H9 (cell line): Measurements from ENCODE around the gene ORC1. TPM values are rescaled to one million over a fixed set of nuclear protein-coding genes. Genes with fewer than 3 reads are reported as not detected.

Source experiments
- DNase-seq: peaks from one replicate; pipeline ENCODE4 v3.0.0-alpha.2; 2017
- H2AFZ ChIP-seq: one replicate; pipeline ENCODE4 v1.6.1; 2013; ENCODE audit warnings: mild to moderate bottlenecking, low read length, control low read depth, moderate library complexity
- H2AK5ac ChIP-seq: 2 replicates; pipeline ENCODE4 v1.6.1; 2013; ENCODE audit warnings: low read length, control low read depth, mixed read lengths; ENCODE audit not compliant: insufficient read length
- H2BK120ac ChIP-seq: one replicate; pipeline ENCODE4 v1.6.1; 2013; ENCODE audit warnings: low read depth, mild to moderate bottlenecking, low read length, control low read depth, inconsistent platforms; ENCODE audit not compliant: poor library complexity, severe bottlenecking
- H2BK12ac ChIP-seq: 2 replicates; pipeline ENCODE4 v1.6.1; 2013; ENCODE audit warnings: low read length, control low read depth, mixed read lengths, low read depth; ENCODE audit not compliant: insufficient read length
- H2BK15ac ChIP-seq: 2 replicates; pipeline ENCODE4 v1.6.1; 2013; ENCODE audit warnings: low read depth, low read length, control low read depth
- H2BK20ac ChIP-seq: one replicate; pipeline ENCODE4 v1.6.1; 2013; ENCODE audit warnings: low read depth, mild to moderate bottlenecking, low read length, control low read depth, inconsistent platforms; ENCODE audit not compliant: poor library complexity, severe bottlenecking
- H2BK5ac ChIP-seq: 2 replicates; pipeline ENCODE4 v1.6.1; 2013; ENCODE audit warnings: low read length, control low read depth, mixed read lengths; ENCODE audit not compliant: insufficient read length
- H3K14ac ChIP-seq: 2 replicates; pipeline ENCODE4 v1.6.1; 2013; ENCODE audit warnings: low read length, control low read depth; ENCODE audit not compliant: insufficient read depth
- H3K18ac ChIP-seq: 2 replicates; pipeline ENCODE4 v1.6.1; 2013; ENCODE audit warnings: low read depth, mild to moderate bottlenecking, mixed read lengths, low read length, control low read depth; ENCODE audit not compliant: insufficient read length
- H3K23ac ChIP-seq: 2 replicates; pipeline ENCODE4 v1.6.1; 2013; ENCODE audit warnings: low read length, control low read depth, mixed read lengths, low read depth; ENCODE audit not compliant: insufficient read length
- H3K23me2 ChIP-seq: 2 replicates; pipeline ENCODE4 v1.6.1; 2013; ENCODE audit warnings: low read depth, mild to moderate bottlenecking, mixed read lengths, low read length, control low read depth; ENCODE audit not compliant: insufficient read length, poor library complexity, severe bottlenecking
- H3K27ac ChIP-seq: 2 replicates; pipeline ENCODE4 v1.5.1; 2013; ENCODE audit warnings: low read length, control low read depth, mixed read lengths, low read depth; ENCODE audit not compliant: insufficient read length
- H3K27me3 ChIP-seq: 2 replicates; pipeline ENCODE4 v1.6.1; 2013; ENCODE audit warnings: low read length, control low read depth, inconsistent platforms; ENCODE audit not compliant: insufficient read depth
- H3K4ac ChIP-seq: 2 replicates; pipeline ENCODE4 v1.6.1; 2013; ENCODE audit warnings: low read depth, mild to moderate bottlenecking, control low read depth, inconsistent platforms, low read length, moderate library complexity
- H3K4me1 ChIP-seq: 2 replicates; pipeline ENCODE4 v1.6.1; 2013; ENCODE audit warnings: low read length, control low read depth, inconsistent platforms; ENCODE audit not compliant: insufficient read depth
- H3K4me2 ChIP-seq: 2 replicates; pipeline ENCODE4 v1.6.1; 2013; ENCODE audit warnings: low read length, control low read depth, mixed read lengths; ENCODE audit not compliant: insufficient read length, insufficient read depth
- H3K56ac ChIP-seq: 2 replicates; pipeline ENCODE4 v1.6.1; 2013; ENCODE audit warnings: low read depth, mild to moderate bottlenecking, mixed read lengths, low read length, control low read depth; ENCODE audit not compliant: insufficient read length
- H3K79me1 ChIP-seq: 2 replicates; pipeline ENCODE4 v1.6.1; 2013; ENCODE audit warnings: low read depth, mild to moderate bottlenecking, moderate library complexity, low read length, control low read depth, inconsistent platforms; ENCODE audit not compliant: insufficient read depth, poor library complexity, severe bottlenecking
- H3K79me2 ChIP-seq: 2 replicates; pipeline ENCODE4 v1.6.1; 2013; ENCODE audit warnings: low read length, control low read depth, inconsistent platforms; ENCODE audit not compliant: insufficient read depth
- H3K9ac ChIP-seq: 2 replicates; pipeline ENCODE4 v1.6.1; 2013; ENCODE audit warnings: low read length, control low read depth, mixed read lengths; ENCODE audit not compliant: insufficient read length; ENCODE audit errors: extremely low read depth
- H3K9me3 ChIP-seq: one replicate; pipeline ENCODE4 v1.6.1; 2013; ENCODE audit warnings: low read depth, low read length, inconsistent platforms; ENCODE audit not compliant: control insufficient read depth
- H3T11ph ChIP-seq: one replicate; pipeline ENCODE4 v1.6.1; 2013; ENCODE audit warnings: mild to moderate bottlenecking, low read length, control low read depth, inconsistent platforms
- H4K20me1 ChIP-seq: one replicate; pipeline ENCODE4 v1.6.1; 2013; ENCODE audit not compliant: control insufficient read depth, insufficient read length, insufficient read depth
- H4K5ac ChIP-seq: 2 replicates; pipeline ENCODE4 v1.6.1; 2013; ENCODE audit warnings: low read depth, mild to moderate bottlenecking, mixed read lengths, low read length, control low read depth; ENCODE audit not compliant: insufficient read length
- H4K8ac ChIP-seq: replicated peaks from 2 replicates; pipeline ENCODE4 v1.6.1; 2013; ENCODE audit warnings: low read length, control low read depth, mixed read lengths, low read depth; ENCODE audit not compliant: insufficient read length
- H4K91ac ChIP-seq: 2 replicates; pipeline ENCODE4 v1.6.1; 2013; ENCODE audit warnings: low read depth, mild to moderate bottlenecking, moderate library complexity, mixed read lengths, low read length, control low read depth; ENCODE audit not compliant: insufficient read length
- H3K27ac Mint-ChIP-seq, 3 experiments: 2 replicates in 2 of 3; 3 replicates in 1 of 3; pipeline ENCODE4 v1.8.0; 2020 to 2021; ENCODE audit warnings: mixed read lengths in 3 of 3, mild to moderate bottlenecking in 1 of 3, moderate library complexity in 1 of 3
- H3K27me3 Mint-ChIP-seq: 2 replicates; pipeline ENCODE4 v1.8.0; 2021; ENCODE audit warnings: low read depth, mild to moderate bottlenecking, moderate library complexity, mixed read lengths
- H3K36me3 Mint-ChIP-seq, 3 experiments: 2 replicates in 2 of 3; 3 replicates in 1 of 3; pipeline ENCODE4 v1.8.0; 2020 to 2021; ENCODE audit warnings: low read depth in 3 of 3, mixed read lengths in 3 of 3; ENCODE audit not compliant: insufficient read depth in 1 of 3
- H3K4me1 Mint-ChIP-seq, 2 experiments: 2 replicates each; pipeline ENCODE4 v1.8.0; 2020; ENCODE audit warnings: mixed read lengths in 2 of 2
- H3K4me3 Mint-ChIP-seq, 2 experiments: 2 replicates in 1 of 2; 3 replicates in 1 of 2; pipeline ENCODE4 v1.8.0; 2020 to 2021; ENCODE audit warnings: mild to moderate bottlenecking in 2 of 2, mixed read lengths in 2 of 2, moderate library complexity in 1 of 2
- H3K9me3 Mint-ChIP-seq, 2 experiments: 2 replicates in 1 of 2; 3 replicates in 1 of 2; pipeline ENCODE4 v1.8.0; 2020; ENCODE audit warnings: mild to moderate bottlenecking in 2 of 2, mixed read lengths in 2 of 2, moderate library complexity in 1 of 2
- WGBS: extraction: QIAGEN DNeasy Blood & Tissue Kit; methylation state at CpG from one replicate; pipeline ENCODE4 v1.1.7; 2013; ENCODE audit warnings: missing lambda C conversion rate, low lambda C conversion rate, mixed read lengths; ENCODE audit not compliant: insufficient read length; ENCODE audit errors: extremely low coverage; 5-methylcytosine and 5-hydroxymethylcytosine counted together
- total RNA-seq: library from RNA; stranded (reverse); gene quantifications from 2 replicates; pipeline ENCODE4 v1.2.1, GENCODE V29; 2021
- TF ChIP-seq, protein P1 (sequence below): fragments of 200-600 bp; sonication (generic); conservative IDR thresholded peaks from 3 replicates; pipeline ENCODE4 v1.8.0; 2021; ENCODE audit warnings: antibody characterized with exemption, mild to moderate bottlenecking

The ORC1 gene
- total RNA-seq, 1 experiment from 2014 or later, result 46.4 TPM

DNA sequence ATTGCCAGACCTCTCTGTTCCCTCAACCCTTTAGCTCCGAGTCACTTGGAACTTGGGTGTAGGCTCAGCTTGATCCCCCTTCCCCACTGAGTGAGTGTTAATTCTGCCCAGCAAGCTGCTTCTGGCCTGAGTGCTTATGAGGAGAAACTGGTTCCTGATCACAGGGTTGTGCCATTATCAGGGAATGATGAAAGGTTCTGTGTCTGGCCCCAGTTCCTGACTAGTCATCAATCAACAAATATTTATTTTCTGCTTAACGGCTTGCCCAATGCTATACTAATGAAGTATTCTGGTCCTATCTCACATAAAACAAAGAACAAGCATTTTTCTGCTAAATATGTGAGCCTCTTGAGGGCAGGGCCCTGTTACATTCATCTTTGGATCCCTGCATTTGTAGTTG lies 59.0 kb downstream of the ORC1 start:
- H3T11ph ChIP-seq, result no peak overlapping the region
- H3K4me2 ChIP-seq, result no peak overlapping the region
- H4K20me1 ChIP-seq, result no peaks in the 10 kb centered on the region
- no CpG with 5 or more reads among the region's 2 CpGs for WGBS
- no peak overlapping the region for H2BK20ac ChIP-seq
- H4K5ac ChIP-seq, result no peak overlapping the region
- no peak overlapping the region for H3K9ac ChIP-seq
- no peak overlapping the region for H2BK120ac ChIP-seq
- H3K4ac ChIP-seq, result no peak overlapping the region
- H4K8ac ChIP-seq, result no peak overlapping the region
- no peak overlapping the region for H2AK5ac ChIP-seq
- no peaks in the 10 kb centered on the region for H3K4me1 ChIP-seq
- no peak overlapping the region for H3K14ac ChIP-seq
- H3K4me3 Mint-ChIP-seq, result no peak overlapping the region
- H3K27me3 Mint-ChIP-seq, result no peaks in the 10 kb centered on the region
- no peak overlapping the region for H2AFZ ChIP-seq
- no peaks in the 10 kb centered on the region for H3K79me1 ChIP-seq
- no peaks in the 10 kb centered on the region for H3K23me2 ChIP-seq
- H3K27ac ChIP-seq, result no peak overlapping the region
- no peak overlapping the region for H2BK5ac ChIP-seq
- peaks cover 3% of the 10 kb centered on the region in 2 experiments for H3K4me1 Mint-ChIP-seq
- no peak overlapping the region for H4K91ac ChIP-seq
- H3K9me3 ChIP-seq, result no peaks in the 10 kb centered on the region
- H2BK12ac ChIP-seq, result no peak overlapping the region
- DNase-seq, result no peak
- H3K79me2 ChIP-seq, result no peaks in the 10 kb centered on the region
- no peak overlapping the region for H2BK15ac ChIP-seq
- no peaks in the 10 kb centered on the region for H3K27me3 ChIP-seq
- H3K23ac ChIP-seq, result no peak overlapping the region
- peak overlapping the region in 1 of 3 experiments; percentile 5; a peak in 1 of 7 replicates for H3K27ac Mint-ChIP-seq
- H3K36me3 Mint-ChIP-seq, result peaks cover 1 to 17% (median 15%) of the 10 kb centered on the region in 3 experiments; a peak in 6 of 7 replicates
- no peaks in the 10 kb centered on the region for H3K9me3 Mint-ChIP-seq
- H3K18ac ChIP-seq, result no peak overlapping the region
- TF ChIP-seq, protein P1, sequence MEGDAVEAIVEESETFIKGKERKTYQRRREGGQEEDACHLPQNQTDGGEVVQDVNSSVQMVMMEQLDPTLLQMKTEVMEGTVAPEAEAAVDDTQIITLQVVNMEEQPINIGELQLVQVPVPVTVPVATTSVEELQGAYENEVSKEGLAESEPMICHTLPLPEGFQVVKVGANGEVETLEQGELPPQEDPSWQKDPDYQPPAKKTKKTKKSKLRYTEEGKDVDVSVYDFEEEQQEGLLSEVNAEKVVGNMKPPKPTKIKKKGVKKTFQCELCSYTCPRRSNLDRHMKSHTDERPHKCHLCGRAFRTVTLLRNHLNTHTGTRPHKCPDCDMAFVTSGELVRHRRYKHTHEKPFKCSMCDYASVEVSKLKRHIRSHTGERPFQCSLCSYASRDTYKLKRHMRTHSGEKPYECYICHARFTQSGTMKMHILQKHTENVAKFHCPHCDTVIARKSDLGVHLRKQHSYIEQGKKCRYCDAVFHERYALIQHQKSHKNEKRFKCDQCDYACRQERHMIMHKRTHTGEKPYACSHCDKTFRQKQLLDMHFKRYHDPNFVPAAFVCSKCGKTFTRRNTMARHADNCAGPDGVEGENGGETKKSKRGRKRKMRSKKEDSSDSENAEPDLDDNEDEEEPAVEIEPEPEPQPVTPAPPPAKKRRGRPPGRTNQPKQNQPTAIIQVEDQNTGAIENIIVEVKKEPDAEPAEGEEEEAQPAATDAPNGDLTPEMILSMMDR, result no peak
- H3K56ac ChIP-seq, result no peak overlapping the region
